NCI-H1930 (cell line): Measurements from ENCODE around the gene ALG9.

Source experiments
- DNase-seq, 2 experiments: peaks; one replicate each; lab custom pipeline; 2025; lab: John Stamatoyannopoulos, UW

The ALG9 gene

DNA sequence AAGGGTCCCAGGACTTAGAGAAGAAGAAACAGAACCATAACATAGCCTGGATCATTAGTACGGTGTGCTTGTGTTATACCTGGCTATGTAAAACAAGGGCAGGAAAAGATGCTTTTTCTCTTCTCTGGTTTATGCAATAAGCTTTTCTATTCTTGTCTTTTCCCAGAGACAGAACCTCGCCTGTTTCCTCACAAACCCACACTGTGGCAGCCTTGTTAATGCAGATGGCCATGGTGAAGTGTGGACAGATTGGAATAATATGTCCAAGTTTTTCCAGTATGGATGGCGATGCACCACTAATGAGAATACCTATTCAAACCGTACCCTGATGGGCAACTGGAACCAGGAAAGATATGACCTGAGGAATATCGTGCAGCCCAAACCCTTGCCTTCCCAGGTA is 10.8 kb upstream of the ALG9 start:
- DNase-seq, result no peak

DNA sequence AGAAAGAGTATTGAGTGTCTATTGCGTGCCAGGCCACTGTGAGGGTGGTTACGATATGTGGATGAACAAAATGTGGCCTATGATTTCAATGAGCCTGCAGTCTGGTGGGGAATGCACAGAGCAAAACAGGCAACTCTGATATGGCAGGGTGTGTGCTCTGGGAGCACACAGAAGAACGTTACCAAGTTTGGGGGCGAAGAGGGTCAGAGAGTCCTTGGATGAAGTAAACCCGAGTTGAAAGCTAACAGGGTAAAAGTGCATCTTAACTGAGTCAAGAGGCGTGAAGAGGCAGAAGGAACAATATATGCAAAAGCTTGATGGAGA is 8.2 kb upstream of the ALG9 start:
- DNase-seq, result no peak

GRCh38 chr11:111878849-111879636 is 7.7 kb upstream of the ALG9 start, which contains the start of the genes CFAP68 and FDXACB1:
Gene CFAP68 (plus strand): TSS chr11:111879541. CDS start chr11:111879561, 20 bp downstream.
Gene FDXACB1 (minus strand): TSS chr11:111879165. CDS start chr11:111879132, 33 bp downstream.
- peak; percentile 94 to 96 for DNase-seq

DNA sequence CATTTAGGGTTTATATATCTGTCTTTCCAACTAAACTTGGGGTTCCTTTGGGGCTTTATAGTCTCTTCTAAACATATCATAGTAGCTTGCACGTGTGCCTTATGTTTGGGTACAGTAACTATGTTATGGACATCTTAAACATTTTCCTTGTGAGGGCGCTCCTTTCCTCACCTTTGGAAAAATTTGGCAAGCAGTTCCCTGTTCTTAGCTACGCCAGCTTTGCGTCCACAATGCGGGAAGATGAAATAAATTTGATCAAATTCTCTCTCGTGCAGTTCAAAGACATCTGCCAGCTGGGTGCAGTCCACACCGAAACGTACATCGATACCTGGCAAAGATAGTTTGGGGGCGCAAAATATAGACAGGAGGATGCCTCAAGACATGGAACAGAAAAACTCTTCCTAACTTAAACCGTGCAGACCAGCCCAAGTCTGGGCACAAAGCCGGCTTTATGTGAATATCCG is 7.0 kb upstream of the ALG9 start:
- no peak for DNase-seq

- no peak for DNase-seq
Observed at GRCh38 chr11:111871693-111872161, 346 bp upstream of the ALG9 start.

DNA sequence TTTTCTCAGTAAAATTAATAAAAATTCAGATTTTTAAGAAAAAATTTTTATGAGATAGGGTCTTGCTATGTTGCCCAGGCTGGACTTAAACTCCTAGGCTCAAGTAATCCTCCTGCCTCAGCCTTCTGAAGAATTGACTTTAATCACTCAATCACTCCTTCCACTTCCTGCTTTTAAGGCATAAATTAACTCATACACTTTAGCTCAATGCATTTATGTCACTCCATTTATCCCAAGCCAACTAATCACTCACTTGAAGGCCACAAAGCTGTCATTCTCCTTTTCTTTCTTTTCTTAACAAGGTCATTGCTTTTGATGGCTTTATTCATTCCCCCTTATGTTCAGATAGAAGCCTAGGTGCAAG is 877 bp downstream of the ALG9 start:
- no peak for DNase-seq

- no peak for DNase-seq
Observed at GRCh38 chr11:111870113-111870512, 1.3 kb downstream of the ALG9 start.

GRCh38 chr11:111860257-111860656 is 11.1 kb downstream of the ALG9 start:
- DNase-seq, result no peak

DNA sequence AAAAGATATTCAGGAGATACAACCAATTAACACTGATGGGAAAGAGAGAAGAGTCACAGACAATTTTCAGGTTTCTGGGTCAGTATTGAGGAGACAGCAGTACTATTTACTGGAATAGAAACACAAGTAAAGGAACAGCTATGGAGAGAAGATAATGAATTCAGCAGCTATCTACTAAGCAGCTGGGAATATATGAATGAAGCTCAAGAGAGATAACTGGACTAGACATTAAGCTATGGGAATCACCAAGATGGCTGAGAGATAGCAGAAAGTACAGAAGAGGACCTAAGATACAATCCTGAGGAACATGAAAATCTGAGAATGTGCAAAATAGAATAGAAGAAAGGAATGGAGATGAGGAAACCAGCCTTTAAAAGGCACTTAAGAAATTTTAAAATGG is 15.9 kb downstream of the ALG9 start:
- DNase-seq, result no peak

DNA sequence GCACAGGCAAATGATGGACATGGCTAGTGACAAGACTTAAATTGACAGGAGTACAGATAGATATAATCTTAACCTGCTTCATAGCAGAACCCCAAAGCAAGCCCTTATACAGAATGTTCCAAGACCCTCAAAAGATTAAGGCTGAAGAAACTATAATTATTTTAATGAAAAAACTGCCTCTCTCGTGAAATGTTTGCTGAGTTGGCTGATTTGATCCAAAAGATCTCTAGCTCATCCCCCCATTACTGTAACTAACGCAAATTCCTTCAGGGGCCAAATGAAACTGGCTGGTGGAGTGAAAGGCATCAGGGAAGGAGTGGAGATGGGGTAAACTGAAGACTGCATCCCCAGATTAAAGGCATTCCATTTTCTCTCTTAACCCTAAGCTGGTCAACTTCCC is 19.3 kb downstream of the ALG9 start:
- DNase-seq, result no peak

- DNase-seq, result no peak
Observed at GRCh38 chr11:111851636-111852035, 19.7 kb downstream of the ALG9 start.

- DNase-seq, result no peak
Observed at GRCh38 chr11:111851067-111851466, 20.3 kb downstream of the ALG9 start.

DNA sequence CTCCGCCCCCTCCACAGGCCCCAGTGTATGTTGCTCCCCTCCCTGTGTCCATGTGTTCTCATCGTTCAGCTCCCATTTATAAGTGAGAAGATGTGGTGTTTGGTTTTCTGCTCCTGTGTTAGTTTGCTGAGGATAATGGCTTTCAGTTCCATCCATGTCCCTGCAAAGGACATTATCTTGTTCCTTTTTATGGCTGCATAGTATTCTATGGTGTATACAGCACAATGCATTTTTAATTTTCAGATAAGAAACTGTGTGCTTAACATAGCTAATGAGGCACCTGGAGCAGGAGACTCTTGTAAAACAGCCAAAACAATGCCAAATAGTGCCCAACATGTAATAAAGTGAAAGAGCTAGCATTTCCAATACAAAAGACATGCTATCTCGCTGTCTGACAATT is 21.8 kb downstream of the ALG9 start:
- DNase-seq, result no peak

- DNase-seq, result no peak
Observed at GRCh38 chr11:111846636-111847035, 24.7 kb downstream of the ALG9 start.

GRCh38 chr11:111846063-111846462 is 25.3 kb downstream of the ALG9 start:
- no peak for DNase-seq

DNA sequence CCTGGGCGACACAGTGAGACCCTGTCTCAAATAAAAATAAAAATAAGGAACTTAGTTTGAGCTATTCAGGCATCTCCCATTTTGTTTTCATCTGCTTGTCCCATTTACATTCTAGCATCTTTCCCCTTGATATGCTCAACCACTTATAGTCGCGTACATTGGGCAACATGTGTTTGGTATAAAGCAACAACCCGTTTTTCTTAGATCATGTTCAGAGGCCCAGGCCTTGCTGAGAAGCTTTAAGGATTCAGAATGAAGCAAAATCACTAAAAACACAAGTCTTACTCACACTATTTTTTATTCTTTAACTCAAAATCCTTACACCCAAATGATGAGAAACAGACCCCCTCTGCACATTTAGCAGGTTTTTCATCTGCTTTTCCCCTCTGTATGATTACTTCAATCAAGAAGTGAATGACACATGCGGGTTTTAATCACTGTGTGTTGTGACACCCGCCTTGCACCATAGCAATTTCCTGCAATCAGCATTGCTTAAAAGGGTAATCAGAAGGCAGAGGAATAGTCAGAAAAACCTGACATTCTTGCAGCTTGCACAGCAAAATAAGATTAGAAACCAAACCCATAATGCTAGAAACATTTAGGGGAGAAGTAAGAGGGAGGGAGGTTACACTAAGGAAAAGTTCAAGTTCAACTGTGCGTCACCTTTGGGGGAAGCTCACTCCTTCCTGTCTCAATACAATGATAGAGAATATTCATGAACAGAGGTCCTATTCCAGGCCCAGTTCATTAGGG is 25.9 kb downstream of the ALG9 start:
- DNase-seq, result no peak

GRCh38 chr11:111843661-111844060 is 27.7 kb downstream of the ALG9 start:
- no peak for DNase-seq

DNA sequence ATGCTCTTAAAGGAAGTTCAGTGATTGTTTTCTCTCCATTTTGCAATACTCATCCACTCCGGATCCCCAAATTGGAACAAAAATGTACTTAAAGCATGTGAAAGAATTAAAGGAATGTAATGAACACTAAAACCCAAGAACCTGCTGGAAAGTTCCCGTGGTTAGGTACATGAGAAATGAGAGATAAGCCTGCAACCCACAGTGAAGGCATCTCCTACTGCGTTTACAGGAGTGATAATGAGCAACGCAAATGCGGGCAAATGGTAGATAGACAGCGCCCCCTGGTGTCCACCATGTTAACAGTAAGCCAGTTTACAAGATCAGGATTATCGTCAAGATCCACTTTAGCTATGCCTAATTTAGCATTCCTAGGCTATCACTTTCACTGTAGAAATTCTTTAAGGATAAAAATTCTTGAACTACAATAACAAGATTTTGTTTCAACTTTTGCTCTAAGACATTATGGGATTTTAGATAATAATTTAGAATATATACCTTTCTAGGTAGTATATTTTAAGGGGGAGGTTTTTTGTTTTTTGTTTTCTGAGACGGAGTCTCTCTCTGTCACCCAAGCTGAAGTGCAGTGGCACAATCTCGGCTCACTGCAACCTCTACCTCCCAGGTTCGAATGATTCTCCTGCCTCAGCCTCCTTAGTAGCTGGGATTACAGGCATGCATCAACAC is 29.9 kb downstream of the ALG9 start:
- peak; percentile 29 to 66 for DNase-seq

DNA sequence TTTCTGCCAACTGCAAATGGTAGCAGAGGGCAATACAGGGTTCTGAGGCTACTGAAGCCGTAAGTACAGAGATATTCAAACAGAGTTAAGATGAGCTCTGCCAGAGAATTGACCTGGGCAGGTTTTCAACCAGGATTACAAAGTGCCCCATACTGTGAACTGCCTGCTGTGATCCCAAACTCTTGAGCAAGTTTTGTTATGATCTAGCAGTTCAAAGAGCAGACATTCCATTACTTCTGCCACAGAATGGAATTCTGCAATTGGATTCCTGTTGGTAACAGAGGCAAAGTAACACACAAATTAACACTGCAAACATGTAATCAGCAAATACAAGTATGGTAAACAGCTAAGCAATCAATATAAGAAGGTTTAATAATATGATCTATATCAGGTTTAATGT is 31.2 kb downstream of the ALG9 start:
- no peak for DNase-seq

- no peak for DNase-seq
Observed at GRCh38 chr11:111838054-111838453, 33.3 kb downstream of the ALG9 start.

DNA sequence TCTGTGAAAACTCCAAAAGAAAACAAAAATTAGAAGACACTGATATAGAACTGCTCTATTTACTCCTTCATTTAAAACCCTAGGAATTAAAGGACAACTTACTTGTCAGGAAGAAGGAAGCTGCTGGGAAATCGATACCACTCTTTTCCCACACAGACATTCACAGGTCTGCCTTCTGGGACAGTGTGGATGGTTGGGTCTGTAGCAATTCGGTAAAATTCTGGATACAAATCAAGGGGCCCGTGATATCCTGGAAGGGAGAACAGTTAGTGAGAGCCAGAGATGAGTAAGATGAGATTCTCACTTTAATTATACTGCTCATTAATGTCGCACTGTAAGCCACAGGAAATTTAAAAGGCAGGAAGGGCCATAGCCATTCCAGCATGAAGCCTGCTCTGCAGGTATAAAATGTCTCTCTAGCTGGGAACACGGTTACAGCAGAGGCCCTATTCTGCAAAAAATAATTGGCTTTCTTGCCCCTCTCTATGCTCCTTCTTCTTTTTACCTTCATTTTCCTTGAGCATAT is 34.0 kb downstream of the ALG9 start:
- DNase-seq, result no peak

- no peak for DNase-seq
Observed at GRCh38 chr11:111836721-111837120, 34.7 kb downstream of the ALG9 start.
